ENCODE measurements around the gene SCYGR5.

The SCYGR5 gene

DNA sequence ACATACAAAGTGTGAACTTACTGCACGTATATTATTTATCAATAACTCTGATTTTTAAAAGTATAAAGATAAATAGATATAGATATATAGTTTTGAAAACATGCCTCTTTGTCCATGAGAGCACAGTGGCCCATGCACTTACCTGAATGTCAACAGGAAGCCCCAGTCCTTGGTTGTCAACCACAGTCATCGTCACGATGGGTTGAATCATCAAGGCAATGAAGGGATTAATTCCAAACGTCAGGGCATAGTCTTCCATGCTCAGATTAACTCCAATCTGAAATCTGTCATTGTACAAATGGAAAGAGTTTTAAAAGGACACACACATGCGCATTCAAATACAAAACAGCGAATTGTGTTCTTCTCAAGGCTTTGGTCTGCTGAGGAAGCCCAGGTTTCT is 33.8 kb upstream of the SCYGR5 start:
- no peak for ATAC-seq
- no peak for TF ChIP-seq ZNF8 (CRISPR knock-in tag; IDR thresholded peaks at IDR 0.05)

DNA sequence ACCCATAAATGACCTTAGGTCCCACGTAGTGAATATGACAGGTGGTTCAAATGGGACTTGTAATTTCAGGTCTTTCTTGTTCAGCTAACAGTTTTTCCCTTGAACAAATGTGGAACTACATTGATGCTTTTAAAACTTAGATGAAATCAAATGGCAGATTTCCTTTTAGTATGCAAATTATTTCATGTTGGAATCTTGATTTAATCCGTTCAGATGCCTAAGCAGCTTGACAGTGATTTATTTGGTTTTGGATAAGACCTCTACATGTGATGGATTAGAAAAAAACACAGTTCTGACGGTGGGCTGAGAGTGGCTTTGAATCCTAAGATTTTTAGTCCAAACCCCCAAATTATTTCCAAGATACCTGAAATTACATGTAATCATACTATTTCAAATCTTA is 32.4 kb upstream of the SCYGR5 start:
- TF ChIP-seq ARNTL (CRISPR knock-in tag; IDR thresholded peaks at IDR 0.05; ENCODE audit: borderline replicate concordance, low read depth) = no peak
- TF ChIP-seq BACH2 (CRISPR knock-in tag; IDR thresholded peaks at IDR 0.05; ENCODE audit: borderline replicate concordance) = no peak
- TF ChIP-seq, protein P1, sequence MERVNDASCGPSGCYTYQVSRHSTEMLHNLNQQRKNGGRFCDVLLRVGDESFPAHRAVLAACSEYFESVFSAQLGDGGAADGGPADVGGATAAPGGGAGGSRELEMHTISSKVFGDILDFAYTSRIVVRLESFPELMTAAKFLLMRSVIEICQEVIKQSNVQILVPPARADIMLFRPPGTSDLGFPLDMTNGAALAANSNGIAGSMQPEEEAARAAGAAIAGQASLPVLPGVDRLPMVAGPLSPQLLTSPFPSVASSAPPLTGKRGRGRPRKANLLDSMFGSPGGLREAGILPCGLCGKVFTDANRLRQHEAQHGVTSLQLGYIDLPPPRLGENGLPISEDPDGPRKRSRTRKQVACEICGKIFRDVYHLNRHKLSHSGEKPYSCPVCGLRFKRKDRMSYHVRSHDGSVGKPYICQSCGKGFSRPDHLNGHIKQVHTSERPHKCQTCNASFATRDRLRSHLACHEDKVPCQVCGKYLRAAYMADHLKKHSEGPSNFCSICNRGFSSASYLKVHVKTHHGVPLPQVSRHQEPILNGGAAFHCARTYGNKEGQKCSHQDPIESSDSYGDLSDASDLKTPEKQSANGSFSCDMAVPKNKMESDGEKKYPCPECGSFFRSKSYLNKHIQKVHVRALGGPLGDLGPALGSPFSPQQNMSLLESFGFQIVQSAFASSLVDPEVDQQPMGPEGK (CRISPR knock-in tag; IDR thresholded peaks at IDR 0.05; ENCODE audit: borderline replicate concordance) = no peak
- TF ChIP-seq, protein P2, sequence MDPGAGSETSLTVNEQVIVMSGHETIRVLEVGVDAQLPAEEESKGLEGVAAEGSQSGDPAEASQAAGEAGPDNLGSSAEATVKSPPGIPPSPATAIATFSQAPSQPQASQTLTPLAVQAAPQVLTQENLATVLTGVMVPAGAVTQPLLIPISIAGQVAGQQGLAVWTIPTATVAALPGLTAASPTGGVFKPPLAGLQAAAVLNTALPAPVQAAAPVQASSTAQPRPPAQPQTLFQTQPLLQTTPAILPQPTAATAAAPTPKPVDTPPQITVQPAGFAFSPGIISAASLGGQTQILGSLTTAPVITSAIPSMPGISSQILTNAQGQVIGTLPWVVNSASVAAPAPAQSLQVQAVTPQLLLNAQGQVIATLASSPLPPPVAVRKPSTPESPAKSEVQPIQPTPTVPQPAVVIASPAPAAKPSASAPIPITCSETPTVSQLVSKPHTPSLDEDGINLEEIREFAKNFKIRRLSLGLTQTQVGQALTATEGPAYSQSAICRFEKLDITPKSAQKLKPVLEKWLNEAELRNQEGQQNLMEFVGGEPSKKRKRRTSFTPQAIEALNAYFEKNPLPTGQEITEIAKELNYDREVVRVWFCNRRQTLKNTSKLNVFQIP (CRISPR knock-in tag; IDR thresholded peaks at IDR 0.05; ENCODE audit: borderline replicate concordance, low read depth) = no peak
- TF ChIP-seq TOX (CRISPR knock-in tag; IDR thresholded peaks at IDR 0.05; ENCODE audit: borderline replicate concordance) = no peak
- no peak for TF ChIP-seq ESRRG (CRISPR knock-in tag; IDR thresholded peaks at IDR 0.05)
- TF ChIP-seq RARB (CRISPR knock-in tag; IDR thresholded peaks at IDR 0.05) = no peak
- TF ChIP-seq ZNF70 (CRISPR knock-in tag; IDR thresholded peaks at IDR 0.05) = no peak
- no peak for TF ChIP-seq ZNF565 (CRISPR knock-in tag; conservative IDR thresholded peaks at IDR 0.05; ENCODE audit: low read depth)
- TF ChIP-seq, protein P3, sequence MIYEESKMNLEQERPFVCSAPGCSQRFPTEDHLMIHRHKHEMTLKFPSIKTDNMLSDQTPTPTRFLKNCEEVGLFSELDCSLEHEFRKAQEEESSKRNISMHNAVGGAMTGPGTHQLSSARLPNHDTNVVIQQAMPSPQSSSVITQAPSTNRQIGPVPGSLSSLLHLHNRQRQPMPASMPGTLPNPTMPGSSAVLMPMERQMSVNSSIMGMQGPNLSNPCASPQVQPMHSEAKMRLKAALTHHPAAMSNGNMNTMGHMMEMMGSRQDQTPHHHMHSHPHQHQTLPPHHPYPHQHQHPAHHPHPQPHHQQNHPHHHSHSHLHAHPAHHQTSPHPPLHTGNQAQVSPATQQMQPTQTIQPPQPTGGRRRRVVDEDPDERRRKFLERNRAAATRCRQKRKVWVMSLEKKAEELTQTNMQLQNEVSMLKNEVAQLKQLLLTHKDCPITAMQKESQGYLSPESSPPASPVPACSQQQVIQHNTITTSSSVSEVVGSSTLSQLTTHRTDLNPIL (CRISPR knock-in tag; IDR thresholded peaks at IDR 0.05; ENCODE audit: low read depth) = no peak
- TF ChIP-seq CSDC2 (CRISPR knock-in tag; IDR thresholded peaks at IDR 0.05) = no peak
- TF ChIP-seq, protein P4, sequence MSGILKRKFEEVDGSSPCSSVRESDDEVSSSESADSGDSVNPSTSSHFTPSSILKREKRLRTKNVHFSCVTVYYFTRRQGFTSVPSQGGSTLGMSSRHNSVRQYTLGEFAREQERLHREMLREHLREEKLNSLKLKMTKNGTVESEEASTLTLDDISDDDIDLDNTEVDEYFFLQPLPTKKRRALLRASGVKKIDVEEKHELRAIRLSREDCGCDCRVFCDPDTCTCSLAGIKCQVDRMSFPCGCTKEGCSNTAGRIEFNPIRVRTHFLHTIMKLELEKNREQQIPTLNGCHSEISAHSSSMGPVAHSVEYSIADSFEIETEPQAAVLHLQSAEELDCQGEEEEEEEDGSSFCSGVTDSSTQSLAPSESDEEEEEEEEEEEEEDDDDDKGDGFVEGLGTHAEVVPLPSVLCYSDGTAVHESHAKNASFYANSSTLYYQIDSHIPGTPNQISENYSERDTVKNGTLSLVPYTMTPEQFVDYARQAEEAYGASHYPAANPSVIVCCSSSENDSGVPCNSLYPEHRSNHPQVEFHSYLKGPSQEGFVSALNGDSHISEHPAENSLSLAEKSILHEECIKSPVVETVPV (CRISPR knock-in tag; IDR thresholded peaks at IDR 0.05) = no peak
- no peak for TF ChIP-seq GLIS3 (CRISPR knock-in tag; IDR thresholded peaks at IDR 0.05)
- TF ChIP-seq PPARA (CRISPR knock-in tag; IDR thresholded peaks at IDR 0.05; ENCODE audit: borderline replicate concordance) = no peak
- no peak for TF ChIP-seq ZFP30 (CRISPR knock-in tag; IDR thresholded peaks at IDR 0.05)
- ATAC-seq = no peak

DNA sequence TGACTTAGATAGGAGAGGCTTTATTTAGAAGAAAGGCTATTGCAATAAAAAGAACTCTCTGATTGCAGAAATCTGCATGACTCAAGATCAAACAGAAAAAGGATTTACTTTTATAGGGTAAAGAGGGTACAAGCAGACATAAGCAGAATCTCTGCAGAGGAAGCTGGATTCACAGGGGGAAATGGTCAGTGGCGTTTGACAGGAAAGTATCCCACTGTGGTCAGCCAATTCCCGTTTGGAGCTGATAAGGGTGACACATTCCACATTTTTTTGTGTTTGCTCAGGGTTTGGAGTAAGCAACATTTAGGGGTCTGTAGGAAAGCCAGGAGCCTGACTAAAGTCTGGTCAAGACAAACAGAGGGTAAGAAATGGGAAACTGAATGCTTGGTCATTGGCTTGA is 23.9 kb upstream of the SCYGR5 start:
- TF ChIP-seq BACH2 (CRISPR knock-in tag; IDR thresholded peaks at IDR 0.05; ENCODE audit: borderline replicate concordance) (no peak), ZC3H10 (CRISPR knock-in tag; IDR thresholded peaks at IDR 0.05) (no peak), ZNF8 (CRISPR knock-in tag; IDR thresholded peaks at IDR 0.05) (no peak), ZNF565 (CRISPR knock-in tag; conservative IDR thresholded peaks at IDR 0.05; ENCODE audit: low read depth) (no peak), ARNTL (CRISPR knock-in tag; IDR thresholded peaks at IDR 0.05; ENCODE audit: borderline replicate concordance, low read depth) (no peak), CSDC2 (CRISPR knock-in tag; IDR thresholded peaks at IDR 0.05) (no peak), GLIS3 (CRISPR knock-in tag; IDR thresholded peaks at IDR 0.05) (no peak), ISL1 (CRISPR knock-in tag; IDR thresholded peaks at IDR 0.05) (no peak), PPARA (CRISPR knock-in tag; IDR thresholded peaks at IDR 0.05; ENCODE audit: borderline replicate concordance) (no peak), ZFP30 (CRISPR knock-in tag; IDR thresholded peaks at IDR 0.05) (no peak), ZNF70 (CRISPR knock-in tag; IDR thresholded peaks at IDR 0.05) (no peak), SNAI2 (CRISPR knock-in tag; IDR thresholded peaks at IDR 0.05) (no peak), TCF4 (CRISPR knock-in tag; IDR thresholded peaks at IDR 0.05; ENCODE audit: borderline replicate concordance) (no peak), OSR1 (CRISPR knock-in tag; IDR thresholded peaks at IDR 0.05) (no peak), TOX (CRISPR knock-in tag; IDR thresholded peaks at IDR 0.05; ENCODE audit: borderline replicate concordance) (no peak)
- TF ChIP-seq, protein P2 (CRISPR knock-in tag; IDR thresholded peaks at IDR 0.05; ENCODE audit: borderline replicate concordance, low read depth) = no peak
- TF ChIP-seq, protein P5, sequence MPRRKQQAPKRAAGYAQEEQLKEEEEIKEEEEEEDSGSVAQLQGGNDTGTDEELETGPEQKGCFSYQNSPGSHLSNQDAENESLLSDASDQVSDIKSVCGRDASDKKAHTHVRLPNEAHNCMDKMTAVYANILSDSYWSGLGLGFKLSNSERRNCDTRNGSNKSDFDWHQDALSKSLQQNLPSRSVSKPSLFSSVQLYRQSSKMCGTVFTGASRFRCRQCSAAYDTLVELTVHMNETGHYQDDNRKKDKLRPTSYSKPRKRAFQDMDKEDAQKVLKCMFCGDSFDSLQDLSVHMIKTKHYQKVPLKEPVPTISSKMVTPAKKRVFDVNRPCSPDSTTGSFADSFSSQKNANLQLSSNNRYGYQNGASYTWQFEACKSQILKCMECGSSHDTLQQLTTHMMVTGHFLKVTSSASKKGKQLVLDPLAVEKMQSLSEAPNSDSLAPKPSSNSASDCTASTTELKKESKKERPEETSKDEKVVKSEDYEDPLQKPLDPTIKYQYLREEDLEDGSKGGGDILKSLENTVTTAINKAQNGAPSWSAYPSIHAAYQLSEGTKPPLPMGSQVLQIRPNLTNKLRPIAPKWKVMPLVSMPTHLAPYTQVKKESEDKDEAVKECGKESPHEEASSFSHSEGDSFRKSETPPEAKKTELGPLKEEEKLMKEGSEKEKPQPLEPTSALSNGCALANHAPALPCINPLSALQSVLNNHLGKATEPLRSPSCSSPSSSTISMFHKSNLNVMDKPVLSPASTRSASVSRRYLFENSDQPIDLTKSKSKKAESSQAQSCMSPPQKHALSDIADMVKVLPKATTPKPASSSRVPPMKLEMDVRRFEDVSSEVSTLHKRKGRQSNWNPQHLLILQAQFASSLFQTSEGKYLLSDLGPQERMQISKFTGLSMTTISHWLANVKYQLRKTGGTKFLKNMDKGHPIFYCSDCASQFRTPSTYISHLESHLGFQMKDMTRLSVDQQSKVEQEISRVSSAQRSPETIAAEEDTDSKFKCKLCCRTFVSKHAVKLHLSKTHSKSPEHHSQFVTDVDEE (CRISPR knock-in tag; IDR thresholded peaks at IDR 0.05) = no peak
- TF ChIP-seq, protein P1 (CRISPR knock-in tag; IDR thresholded peaks at IDR 0.05; ENCODE audit: borderline replicate concordance) = no peak
- TF ChIP-seq, protein P3 (CRISPR knock-in tag; IDR thresholded peaks at IDR 0.05; ENCODE audit: low read depth) = no peak
- ATAC-seq = no peak
